Forelimb muscle (tissue), 1 donor: ENCODE data around the gene NDUFV3. TPM values are rescaled to one million over a fixed set of nuclear protein-coding genes. Genes with fewer than 3 reads are reported as not detected.
"Not testable (repeated sequence)": the region's sequence is repeated elsewhere in the genome, so short reads cannot be mapped to it uniquely, and the experiment has no call there.

ENCODE experiments used
- DNase-seq: peaks from one replicate; pipeline ENCODE4 v3.0.0-alpha.2; 2013; ENCODE audit warnings: low read depth
- polyA plus RNA-seq: library from polyadenylated mRNA; unstranded; fragments of 120-200 nt; gene quantifications from one replicate; pipeline ENCODE4 v1.2.1, GENCODE V29; 2013; ENCODE audit not compliant: insufficient read length

NDUFV3 gene
- polyA plus RNA-seq, 1 donor: 35.7 TPM

DNA sequence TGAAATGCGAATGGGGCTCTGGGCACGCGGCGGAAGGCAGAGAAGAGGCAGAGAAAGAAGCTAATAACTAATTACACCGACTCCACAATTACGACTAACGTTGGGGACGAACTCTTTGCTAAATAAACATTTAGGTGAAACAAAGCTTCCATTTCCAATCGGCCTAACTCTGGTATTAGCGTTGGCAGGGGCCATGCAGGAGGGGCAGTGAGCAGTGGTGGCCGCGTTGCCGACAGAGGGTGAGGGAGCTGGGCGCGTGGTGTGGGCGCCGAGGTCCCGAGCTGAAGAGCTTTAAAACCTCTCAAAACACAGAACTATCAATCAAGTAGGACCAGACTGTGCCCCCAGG is 553 bp upstream of the NDUFV3 start:
- DNase-seq: no peak

DNA sequence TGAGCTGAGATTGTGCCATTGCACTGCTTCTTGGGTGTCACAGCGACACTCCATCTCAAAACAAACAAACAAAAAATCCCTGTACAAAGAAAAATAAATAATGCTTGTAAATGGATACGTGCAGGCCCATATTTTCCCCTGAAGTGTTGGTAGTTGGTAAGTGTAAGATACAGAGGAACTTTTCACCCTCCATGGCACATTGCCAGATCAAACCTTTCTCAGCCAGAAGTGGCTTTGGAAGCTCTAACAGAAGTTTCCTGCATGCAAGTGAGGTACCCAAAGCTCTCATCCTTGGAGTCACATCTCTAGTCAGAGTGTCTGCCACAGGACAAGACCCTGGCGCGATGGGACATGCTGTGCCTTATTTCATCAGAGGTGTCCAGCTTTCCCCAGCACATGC is 7.3 kb downstream of the NDUFV3 start:
- DNase-seq: no peak

DNA sequence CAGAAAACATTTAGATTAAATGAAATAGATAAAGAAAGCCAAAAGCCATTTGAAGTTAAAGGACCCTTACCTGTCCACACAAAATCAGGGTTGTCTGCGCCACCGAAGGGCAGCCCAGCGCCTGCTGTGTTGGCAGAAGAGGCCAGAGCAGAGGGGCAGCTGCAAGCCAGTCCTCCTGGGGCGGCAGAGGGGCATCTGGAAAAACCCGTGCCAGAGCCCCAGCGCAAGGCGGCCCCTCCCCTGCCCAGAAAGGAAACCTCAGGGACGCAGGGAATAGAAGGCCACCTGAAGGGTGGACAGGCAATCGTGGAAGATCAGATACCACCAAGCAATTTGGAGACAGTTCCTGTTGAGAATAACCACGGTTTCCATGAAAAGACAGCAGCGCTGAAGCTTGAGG is 10.7 kb downstream of the NDUFV3 start:
- DNase-seq: no peak

DNA sequence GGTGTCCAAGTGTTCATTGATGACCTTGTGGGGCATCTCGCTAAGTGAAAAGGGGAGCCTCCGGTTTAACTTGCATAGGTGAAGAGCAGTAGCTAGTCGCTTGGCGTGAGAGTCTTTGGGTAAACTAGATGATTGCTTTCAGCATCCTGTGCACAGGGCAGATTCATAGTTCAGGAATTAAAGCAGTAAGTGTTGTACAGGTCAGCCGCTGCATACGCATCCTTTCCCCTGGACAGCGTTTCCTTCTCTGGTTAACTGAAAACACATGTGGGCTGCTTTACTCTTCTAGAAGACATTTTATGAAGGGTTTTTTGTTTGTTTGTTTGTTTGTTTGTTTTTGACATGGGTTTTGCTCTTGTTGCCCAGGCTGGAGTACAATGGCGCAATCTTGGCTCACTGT is 12.1 kb downstream of the NDUFV3 start:
- DNase-seq: no peak

DNA sequence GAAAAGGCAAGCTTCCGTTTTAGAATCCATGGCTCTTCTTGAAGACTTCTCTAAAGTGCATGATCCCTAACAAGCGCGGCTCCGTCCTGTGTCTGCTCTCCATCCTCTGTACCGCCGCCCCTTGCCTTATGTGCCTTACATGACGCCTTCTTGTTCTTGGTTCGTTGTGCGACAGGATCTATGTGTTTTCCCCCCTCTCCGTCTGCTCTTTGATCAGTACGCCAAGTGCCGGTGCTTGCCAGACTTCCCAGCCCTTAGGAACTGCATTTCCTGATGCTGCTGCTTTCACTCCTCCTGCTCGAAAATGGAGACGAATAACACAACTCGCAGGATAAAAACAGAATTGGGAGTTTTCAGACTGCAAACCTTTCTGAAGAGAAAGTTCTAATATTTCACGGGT is 13.1 kb downstream of the NDUFV3 start:
- DNase-seq: no peak

DNA sequence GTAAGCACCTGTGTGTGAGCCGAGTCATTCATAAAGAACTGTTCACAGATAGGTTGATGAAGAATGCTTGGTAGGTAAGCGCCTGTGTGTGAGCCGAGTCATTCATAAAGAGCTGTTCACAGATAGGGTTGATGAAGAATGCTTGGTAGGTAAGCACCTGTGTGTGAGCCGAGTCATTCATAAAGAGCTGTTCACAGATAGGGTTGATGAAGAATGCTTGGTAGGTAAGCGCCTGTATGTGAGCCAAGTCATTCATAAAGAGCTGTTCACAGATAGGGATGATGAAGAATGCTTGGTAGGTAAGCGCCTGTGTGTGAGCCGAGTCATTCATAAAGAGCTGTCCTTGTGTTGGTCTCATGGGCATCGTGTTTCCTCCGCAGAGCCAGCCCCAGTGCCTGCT is 15.4 kb downstream of the NDUFV3 start:
- not testable (repeated sequence) for DNase-seq

DNA sequence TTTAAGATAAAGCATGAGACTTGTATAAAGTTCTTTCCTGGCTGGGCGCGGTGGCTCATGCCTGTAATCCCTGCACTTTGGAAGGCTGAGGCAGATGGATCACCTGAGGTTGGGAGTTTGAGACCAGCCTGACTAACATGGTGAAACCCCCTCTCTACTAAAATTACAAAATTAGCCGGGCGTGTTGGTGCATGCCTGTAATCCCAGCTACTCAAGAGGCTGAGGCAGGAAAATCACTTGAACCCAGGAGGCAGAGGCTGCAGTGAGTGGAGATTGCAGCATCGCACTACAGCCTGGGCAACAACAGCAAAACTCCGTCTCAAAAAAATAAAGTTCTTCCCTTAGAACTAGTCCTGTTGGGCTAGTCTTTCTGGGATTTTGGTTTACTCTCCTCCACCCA is 18.8 kb downstream of the NDUFV3 start:
- not testable (repeated sequence) for DNase-seq

DNA sequence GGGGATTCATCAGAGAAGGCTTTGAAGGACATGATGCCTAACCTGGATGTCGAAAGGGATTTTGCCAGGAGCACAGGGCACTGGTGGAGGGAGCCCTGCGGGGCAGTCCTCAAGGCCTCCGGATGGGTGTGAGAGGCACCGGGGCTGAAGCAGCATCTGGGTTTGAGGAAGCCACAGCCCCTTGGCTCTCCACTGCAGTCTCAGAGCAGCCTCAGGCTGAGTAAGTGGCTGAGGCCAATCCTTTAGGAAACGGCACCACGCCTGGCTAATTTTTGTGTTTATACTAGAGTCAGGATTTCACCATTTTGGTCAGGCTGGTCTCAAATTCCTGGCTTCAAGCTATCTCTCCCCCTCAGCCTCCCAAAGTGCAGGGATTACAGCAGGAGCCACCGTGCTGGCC is 20.4 kb downstream of the NDUFV3 start:
- no peak for DNase-seq

DNA sequence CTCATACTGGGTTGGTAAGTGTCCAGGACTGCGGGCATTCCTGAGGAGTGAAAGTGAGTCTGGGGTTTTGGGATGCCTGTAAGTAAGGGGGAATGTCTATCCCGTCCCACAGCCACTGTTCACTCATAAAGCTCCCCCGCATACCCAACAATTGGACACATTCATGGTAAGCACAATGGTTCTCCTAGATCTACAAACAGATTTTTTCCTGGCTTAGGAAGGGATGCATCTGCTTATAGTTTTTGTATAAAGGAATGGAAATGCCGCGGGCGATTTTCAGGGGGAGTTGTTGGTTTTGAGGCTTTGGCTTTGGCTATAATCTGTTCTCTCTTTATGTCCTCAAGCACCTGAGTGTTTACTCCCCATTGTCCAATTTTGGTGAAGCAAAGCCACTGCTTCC is 25.2 kb downstream of the NDUFV3 start:
- DNase-seq: no peak

DNA sequence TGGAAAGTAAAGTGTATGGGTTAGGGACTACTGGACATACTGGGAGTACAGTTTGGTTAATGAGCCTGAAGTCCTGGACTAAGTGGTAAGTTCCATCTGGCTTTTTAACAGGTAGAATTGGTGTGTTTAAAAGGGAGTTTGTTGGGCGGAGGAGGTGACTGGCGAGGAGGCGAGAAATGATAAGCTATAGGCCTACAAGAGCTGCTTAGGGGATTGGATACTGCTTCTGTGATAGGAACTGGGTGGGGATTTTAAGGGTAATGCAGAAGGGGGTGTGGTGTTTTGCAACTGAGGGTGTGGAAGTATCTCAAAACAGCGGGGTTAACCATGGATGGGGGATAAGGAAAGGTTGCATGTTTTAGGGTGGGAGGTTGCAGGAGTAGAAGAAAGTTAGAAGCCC is 28.8 kb downstream of the NDUFV3 start:
- no peak for DNase-seq

DNA sequence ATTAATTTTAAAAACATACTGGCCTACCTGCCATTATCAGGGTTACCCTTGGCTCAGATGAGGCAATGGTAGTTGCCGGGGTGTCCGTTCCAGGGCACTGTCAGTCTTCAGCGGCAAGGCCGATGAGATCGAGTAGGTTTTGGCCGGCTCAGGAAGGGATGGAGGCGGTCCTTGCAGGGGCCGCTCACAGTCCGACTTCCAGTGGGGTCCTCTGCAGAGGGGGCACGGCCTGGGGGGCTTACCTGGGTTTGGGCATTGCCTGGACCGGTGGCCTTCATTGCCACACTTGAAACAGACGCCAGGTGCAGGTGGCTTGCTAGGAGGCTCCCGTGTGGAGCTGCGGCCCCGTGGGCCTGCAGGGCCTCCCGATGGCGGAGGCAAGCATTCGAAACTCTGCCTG is 29.8 kb downstream of the NDUFV3 start:
- DNase-seq: no peak

DNA sequence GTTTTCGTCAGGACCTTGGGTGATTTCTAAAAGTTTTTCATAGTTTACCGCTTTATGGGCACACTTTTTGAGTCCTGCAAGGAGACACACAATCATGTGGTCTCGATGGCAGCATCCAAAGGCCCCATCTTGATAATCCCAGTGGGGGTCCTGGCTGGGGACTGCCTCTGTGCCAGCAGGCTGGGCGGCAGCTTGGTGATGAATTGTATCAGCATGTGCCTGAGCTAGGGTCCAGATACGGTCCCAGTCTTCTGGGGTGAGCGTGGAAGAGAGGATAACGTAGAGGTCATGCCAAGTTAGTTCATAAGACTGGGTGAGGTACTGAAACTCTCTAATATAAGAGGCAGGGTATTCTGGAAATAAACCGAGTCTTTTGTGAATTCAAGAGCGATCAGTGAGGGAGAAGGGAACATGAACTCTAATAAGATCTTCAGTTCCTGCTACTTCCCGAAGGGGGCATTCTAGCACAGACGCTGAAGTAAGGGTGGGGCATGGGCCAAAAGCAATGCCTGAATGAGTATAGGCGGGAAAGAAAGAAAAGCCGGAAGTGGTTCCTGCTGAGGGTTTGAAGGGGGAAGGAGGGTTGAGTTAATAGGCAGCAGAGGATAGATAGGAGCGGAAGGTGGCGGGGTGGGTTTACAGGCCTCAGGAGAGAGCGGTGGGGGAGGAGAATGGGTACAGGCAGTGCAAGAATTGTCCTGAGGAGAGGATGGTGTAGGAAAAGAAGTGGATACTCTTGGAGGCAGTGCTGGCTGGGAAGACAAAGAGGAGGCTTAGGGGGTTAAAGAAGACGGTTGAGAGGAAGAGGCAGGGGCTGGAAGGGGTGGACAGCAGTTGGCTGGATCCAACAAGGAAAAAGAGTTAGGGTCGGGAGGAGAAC is 30.7 kb downstream of the NDUFV3 start:
- DNase-seq: peak; percentile 65

DNA sequence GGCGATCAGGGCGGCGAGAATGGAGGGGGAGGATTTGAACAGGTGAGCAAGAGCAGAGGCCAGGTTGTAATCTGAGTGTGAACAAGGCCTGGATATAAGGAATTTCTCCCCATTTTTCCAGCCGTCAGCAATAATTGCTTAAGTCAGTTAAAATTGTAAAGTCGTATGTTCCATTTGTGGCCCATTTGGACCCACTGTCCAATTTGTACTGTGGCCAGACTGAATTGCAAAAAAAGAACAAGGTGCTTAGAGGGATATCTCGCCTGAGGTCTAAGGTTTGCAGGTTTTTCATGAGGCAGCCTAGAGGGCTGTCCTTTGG is 31.3 kb downstream of the NDUFV3 start:
- DNase-seq: no peak

DNA sequence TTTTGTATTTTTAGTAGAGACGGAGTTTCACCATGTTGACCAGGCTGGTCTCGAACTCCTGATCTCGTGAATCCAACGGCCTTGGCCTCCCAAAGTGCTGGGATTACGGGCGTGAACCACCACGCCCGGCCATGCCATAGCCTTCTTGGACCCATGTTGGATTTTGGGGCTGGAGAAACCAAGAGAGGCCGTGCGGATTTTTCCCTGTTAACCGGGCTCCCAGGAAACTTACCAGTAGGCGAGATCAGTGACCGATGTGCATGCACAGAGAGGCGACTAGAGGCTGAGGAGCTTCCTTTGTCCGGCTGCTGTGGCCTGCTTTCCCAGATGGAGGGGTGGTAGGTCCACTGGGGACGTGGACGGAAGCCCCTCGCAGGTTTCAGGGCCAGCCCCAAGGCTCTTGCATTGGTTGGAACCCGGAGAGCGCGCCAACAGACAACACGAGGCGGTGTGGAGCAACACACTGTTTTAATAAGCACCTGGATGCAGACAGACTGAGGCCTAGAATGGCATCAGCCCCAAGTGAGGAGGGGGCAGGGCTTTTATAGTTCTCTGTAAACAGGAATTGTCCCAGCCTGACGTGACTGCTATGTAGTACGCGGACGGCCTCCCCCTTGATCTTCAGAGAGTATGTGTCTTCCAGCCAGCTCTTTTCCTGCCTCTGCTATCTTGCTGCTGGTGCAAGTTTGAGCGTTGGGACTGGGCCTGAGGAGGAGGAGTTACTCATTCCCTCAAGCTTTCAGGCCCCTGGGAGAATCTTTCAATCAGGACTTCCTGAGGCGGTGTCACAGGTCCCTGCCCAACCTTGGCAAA is 32.2 kb downstream of the NDUFV3 start, which contains the start of gene ERVH48-1:
Gene ERVH48-1 (minus strand): TSS at position 517 of the 813 bp plus-strand sequence. CDS start 6,624 bp downstream, outside the sequence.
- no peak for DNase-seq

DNA sequence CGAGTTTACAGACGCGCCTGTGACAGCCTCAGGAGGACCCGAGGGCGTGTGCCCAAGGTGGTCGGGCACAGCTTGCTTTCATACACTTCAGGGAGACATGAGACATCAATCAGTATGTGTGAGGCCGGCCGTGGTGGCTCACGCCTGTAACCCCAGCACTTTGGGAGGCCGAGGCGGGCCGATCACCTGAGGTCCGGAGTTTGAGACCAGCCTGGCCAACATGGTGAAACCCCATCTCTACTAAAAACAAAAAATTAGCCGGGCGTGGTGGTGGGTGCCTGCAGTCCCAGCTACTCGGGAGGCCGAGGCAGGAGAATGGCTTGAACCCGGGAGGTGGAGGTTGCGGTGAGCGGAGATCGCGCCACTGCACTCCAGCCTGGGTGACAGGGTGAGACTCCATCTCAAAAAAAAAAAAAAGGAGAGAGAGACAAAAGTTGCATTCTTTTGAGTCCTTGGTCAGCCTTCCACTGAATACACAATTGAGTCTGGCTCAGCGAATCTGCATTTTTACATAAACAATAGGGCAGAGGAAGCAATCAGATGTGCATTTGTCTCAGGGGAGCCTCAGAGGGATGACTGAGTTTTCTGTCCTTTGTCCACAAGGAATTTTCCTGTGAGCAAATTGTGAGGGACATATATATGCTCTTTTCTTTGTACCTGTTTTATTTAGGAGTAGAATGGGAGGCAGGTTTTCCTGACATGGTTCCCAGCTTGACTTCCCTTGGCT is 34.5 kb downstream of the NDUFV3 start:
- DNase-seq: not testable (repeated sequence)

DNA sequence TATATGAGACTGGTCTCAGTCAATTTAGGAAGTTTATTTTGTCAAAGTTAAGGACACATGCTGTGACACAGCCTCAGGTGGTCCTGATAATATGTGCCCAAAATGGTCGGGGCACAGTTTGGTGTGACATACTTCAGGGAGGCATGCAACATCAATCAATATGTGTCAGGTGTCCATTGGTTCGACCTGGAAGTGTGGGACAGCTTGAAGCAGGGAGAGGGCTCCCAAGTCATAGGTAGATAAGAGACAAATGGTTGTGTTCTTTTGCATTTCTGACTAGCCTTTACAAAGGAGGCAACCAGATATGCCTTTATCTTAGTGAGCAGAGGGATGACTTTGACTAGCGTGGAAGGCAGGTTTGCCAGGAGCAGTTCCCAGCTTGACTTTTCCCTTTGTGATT is 36.9 kb downstream of the NDUFV3 start:
- no peak for DNase-seq

DNA sequence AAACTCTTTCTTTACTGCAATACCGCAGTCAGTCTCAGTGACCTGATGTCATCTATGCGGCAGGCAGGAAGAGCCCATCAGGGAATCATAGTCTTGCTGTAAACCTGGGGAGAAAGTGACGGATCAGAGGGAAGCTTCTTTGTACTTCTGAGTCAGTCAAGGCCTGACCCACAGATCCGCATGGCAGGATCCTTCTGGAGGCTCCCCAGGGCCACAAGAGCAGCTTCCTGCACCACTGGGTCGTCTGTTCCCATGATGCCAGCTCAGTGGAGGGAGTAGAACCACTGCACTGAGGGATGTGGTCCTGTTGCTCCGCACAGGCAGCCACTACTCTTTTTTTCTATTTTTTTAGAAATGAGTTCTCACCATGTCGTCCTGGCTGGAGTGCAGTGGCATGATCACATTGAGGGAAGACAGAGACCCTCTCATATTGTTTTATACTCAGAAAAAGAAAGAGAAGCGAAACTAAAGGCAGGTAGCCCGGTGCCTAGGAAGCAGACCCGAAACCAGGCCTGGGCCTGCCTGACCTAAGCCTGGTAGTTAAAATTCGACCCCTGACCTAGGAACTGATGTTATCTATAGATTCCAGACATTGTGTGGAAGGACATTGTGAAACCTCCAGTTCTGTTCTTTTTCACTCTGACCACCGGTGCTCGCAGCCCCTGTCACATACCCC is 38.6 kb downstream of the NDUFV3 start:
- no peak for DNase-seq

DNA sequence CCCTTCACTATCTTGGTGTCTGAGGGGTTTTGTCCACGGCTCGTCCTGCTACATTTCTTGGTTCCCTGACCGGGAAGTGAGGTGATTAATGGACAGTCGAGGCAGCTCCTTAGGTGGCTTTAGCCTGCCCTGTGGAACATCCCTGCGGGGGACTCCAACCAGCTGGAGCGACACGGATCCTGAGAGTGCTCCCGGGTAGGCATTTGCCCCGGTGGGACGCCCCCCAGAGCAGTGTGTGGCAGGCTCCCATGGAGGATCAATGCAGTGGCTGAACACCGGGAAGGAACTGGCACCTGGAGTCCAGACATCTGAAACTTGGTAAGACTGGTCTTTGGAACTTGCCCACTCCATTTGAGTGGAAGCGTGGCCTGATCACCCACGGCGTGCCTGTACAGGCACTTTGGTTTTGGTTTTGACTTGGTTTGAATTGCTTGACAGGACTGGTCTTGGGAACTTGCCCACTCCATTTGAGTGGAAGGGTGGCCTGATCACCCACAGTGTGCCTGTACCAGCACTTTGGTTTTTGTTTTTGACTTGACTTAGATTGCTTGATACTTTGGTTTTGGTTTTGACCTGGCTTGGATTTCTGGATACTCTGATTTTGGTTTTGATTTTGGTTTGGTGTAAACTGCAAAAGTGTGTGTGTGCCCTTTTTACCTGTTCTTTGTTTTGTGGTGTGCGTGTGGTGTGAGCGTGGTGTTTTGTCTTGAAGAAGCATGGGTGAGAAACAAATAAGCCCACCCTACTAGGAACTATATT is 39.4 kb downstream of the NDUFV3 start:
- DNase-seq: not testable (repeated sequence)

DNA sequence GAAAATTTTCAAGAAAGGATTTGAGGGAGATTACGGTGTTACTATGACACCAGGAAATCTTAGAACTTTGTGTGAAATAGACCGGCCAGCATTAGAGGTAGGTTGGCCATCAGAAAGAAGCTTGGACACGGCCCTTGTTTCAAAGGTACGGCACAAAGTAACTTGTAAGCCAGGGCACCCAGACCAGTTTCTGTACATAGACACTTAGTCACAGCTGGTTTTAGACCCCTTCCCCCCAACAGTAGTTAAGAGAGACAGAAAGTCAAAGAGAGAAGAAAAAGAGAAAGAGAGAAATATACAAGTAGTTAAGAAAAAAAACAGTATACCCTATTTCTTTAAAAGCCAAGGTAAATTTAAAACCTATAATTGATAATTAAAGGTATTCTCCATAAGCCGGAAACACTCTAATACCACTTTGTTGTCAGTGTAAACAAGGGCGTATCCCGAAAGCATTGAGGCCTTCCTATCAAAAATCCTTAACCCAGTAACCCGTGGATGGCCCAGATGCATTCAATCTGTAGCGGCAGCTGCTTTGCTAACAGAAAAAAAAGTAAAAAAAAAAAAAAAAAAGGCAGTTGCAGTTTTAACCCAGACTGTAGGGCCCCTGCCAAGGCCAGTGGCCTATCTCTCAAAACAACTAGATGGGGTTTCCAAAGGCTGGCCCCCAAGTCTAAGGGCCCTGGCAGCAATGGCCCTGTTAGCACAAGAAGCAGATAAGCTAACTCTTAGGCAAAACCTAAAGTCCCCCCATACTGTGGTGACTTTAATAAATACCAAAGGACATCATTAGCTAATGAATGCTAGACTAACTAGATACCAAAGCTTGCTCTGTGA is 40.2 kb downstream of the NDUFV3 start:
- not testable (repeated sequence) for DNase-seq

DNA sequence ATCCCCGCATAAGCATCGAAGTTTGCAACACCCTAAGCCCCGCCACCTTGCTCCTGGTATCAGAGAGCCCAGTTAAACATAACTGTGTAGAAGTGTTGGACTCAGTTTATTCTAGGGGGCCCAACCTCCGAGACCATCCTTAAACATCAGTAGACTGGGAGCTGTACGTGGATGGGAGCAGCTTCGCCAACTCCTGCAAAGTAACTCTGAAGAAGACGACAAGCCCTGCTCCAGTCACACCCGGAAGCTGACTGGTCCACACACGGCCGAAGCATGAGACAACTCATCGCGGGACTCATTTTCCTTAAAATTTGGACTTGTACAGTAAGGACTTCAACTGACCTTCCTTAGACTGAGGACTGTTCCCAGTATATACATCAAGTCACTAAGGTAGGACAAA is 40.9 kb downstream of the NDUFV3 start:
- DNase-seq: not testable (repeated sequence)
